ENCODE data around the gene CRTAC1. TPM values are rescaled to one million over a fixed set of nuclear protein-coding genes. Genes with fewer than 3 reads are reported as not detected.
"Not testable (repeated sequence)": the region's sequence is repeated elsewhere in the genome, so short reads cannot be mapped to it uniquely, and the experiment has no call there.

CRTAC1 gene
- total RNA-seq, 1 donor from 2014 or later = 23.9 TPM

DNA sequence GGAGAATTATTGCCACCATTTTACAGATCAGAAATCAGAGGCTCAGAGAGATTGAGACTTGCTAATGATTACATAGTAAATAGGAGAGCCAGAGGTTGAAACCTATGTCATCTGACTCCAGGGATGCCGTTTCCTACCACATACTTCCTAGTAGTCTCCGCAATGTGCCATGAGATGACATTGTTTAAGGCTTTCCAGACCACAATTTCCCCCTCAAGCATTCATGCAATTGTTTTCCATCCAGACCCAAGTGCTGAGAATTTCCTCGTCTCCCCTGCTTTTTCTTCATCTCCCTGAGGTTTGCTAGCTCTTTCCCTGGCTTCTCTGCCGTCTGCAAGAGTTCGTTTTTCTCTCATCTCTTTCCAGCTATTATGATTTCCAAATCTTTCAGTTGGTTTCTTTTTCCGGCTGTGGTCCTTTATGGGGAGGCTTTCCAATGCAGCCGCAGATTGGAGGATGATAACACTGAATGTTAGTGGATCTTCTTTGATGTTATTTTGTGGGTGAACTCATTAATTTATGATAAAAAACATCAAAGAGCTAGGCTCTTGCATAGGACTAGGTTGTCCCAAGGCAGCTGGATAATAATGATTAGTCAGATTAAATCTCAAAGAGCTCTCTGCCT is 187.7 kb downstream of the CRTAC1 start:
- peak; percentile 42 for DNase-seq (ENCODE audit: low read depth)

DNA sequence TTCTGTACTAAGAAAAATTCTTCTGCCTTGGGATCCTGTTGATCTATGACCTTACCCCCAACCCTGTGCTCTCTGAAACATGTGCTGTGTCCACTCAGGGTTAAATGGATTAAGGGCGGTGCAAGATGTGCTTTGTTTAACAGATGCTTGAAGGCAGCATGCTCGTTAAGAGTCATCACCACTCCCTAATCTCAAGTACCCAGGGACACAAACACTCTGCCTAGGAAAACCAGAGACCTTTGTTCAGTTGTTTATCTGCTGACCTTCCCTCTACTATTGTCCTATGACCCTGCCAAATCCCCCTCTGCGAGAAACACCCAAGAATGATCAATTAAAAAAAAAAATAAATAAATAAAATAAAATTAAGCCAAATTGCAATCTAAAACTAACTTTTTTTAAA is 188.3 kb downstream of the CRTAC1 start:
- not testable (repeated sequence) for DNase-seq (ENCODE audit: low read depth)

DNA sequence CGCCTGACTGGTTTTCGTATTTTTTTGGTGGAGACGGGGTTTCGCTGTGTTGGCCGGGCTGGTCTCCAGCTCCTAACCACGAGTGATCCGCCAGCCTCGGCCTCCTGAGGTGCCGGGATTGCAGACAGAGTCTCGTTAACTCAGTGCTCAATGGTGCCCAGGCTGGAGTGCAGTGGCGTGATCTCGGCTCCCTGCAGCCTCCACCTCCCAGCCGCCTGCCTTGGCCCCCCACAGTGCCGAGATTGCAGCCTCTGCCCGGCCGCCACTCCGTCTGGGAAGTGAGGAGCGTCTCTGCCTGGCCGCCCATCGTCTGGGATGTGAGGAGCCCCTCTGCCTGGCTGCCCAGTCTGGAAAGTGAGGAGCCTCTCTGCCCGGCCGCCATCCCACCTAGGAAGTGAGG is 189.3 kb downstream of the CRTAC1 start:
- not testable (repeated sequence) for DNase-seq (ENCODE audit: low read depth)

DNA sequence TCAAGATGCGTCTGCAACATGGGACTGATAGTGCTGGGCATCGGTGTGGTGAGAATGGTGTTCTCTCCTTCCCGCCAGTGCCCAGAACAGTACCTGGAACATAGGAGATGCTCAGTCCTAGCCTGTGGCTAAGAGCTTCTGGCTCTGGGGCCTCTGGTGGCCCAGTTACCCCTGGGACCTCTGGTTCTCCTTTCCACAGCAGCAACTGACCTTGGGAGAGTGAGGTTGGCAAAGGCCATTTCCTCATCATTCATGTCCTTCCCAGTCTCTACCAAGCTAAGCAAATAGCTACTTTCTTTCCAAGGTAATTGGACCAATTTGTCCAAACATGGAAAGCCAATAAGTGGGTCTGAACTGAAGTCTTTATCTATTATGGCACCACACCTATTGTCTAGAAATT is 192.3 kb downstream of the CRTAC1 start:
- no peak for DNase-seq (ENCODE audit: low read depth)

DNA sequence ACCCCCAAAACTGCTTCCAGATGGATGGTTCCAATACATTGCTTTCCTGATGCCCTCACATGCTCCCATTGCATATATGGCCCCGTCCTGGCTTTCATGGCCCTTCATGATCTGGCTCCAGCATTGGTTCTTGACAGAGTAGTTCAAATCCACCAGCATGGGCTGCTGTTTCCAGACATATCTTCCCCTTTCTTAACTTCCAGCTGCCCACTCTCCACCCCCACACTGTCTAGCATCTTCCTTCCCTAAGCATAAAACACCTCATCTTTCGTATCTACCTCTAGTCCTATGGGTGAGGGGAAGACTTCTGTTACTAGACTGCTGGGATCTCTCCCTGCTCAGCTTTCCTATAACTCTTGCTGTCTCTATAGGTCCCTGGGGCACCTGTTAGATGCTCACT is 194.0 kb downstream of the CRTAC1 start:
- DNase-seq (ENCODE audit: low read depth) = no peak

DNA sequence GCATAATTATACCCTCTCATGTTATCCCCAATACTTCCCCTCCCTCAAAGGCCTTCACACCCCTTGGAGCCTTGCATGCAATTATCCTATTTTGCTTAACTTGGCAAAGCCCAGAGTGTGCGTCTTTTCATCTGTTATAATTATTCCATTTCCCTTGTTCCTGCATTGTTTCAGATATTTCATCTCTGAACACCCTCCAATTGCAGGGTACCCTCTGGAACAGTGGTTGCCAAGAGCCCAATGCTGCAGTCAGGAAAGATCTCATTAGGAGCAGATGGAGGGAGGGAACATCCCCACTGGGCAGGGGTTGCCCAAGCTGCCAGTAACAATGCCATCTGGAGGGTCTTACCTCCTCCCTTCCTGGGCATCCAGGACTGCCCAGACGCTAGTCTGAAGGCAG is 199.2 kb downstream of the CRTAC1 start:
- no peak for DNase-seq (ENCODE audit: low read depth)

DNA sequence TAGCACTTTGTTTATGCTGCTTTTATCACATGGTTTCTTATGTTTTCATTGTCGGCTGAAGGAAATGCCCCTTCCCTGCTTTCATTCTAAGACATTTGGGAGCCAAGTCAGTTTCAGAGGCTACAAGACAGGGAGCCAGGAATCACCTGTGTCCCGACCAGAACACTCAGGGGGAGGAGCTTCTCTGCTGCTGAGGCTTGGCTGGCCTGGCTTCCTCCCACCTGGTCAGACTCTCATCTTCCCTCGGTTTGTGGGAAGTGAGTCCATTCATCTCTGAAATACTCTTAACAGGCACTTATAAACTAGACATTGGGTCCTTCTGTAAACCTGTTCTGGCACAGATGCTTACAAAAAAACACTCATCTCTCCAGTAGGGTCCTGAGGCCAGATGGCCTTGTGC is 200.4 kb downstream of the CRTAC1 start:
- no peak for DNase-seq (ENCODE audit: low read depth)

DNA sequence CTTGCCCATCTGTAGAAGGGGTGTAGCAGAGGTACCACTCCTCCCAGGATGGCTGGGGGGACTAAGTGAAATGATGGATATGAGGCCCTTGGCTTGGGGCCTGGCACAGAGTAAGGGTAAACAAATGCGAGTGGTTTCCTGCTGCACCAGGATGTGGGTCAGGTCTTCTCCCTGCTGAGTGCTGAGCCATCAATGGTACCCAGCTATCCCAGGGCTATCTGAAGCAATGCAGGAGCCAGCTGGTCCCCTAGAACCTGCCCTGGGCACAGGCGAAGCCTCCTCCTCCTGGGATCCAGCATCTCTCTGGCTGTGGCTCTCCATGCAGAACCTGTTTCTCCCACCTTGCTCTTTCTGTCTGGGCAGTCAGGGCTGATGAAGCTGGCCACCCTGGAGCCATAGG is 201.7 kb downstream of the CRTAC1 start:
- DNase-seq (ENCODE audit: low read depth) = no peak

DNA sequence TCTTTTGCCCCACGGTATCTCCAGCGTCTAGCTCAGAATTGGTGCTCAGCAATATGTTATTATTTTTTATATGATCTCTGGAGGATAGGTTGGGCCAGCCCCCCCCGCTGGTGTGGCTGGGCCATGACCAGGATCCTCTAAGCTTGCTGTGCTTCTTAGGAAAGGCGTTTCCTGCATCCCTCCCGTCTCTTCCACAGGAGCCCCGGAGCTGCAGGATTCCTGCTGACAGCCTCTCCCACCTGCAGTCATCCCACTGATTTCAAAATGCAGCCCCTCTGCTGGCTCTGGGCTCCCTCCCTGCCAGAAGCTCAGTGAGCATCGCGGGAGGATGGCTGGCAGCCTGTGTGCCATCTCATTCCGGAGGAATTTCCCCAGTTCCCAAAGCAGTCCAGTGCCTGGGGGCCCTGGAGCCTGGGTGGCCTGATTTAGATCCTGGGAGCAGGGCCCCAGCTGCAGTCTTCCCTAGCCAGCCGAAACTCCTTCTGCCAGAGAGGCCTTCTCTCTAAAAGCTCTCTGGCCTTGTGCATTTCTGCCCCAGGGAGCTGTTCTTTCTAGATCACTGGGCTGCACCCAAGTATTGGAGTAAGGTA is 202.6 kb downstream of the CRTAC1 start:
- no peak for DNase-seq (ENCODE audit: low read depth)

DNA sequence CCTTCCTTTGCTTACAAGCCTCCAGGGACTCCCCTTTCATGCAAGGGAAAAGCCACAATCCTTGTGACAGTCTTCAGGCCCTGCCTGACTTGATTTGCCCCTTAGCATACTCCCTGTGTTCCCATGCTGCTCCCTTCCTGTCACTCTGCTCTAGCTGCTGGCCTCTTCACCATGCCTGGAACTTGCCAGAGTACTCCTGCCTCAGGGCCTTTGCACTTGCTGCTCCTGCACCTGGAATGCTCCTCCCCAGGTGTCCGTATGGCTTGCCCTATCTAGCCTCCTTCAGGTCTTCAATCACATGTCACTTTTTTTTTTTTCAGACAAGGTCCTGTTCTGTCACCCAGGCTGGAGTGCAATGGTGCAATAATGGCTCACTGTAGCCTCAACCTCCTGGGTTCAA is 203.5 kb downstream of the CRTAC1 start:
- no peak for DNase-seq (ENCODE audit: low read depth)

DNA sequence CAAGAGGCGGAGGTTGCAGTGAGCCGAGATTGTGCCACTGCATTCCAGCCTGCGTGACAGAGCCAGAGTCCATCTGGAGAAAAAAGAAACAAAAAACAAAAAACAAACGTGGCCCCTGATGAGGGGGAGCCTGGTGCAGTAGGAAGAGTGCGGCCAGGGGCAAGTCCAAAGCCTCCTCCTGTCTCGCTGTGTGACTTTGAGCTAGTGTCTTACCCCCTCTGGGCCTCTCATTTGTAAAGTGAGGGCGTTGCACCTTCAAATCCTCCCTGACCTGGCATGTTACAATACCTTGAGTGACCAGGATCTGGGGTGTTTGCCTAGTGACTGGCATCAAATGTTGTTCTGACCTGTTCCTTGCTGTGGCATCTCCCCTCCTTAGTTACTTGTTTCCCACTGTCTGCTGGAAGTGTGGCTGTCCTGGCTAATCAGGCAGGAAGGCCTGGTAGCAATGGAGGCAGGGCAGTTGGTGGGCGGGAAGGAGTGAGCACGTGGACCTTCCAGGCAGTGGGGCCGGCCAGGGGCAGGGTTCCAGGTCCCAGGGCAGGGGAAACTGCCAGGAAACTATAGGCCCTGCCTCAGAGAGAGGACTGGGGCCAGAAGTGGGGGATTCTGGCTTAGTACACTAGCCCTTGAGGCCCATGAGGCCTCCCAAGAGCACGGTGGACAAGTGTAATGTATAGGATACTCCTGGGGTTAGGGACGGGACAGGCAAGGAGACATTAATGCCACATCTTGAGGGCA is 205.2 kb downstream of the CRTAC1 start:
- no peak for DNase-seq (ENCODE audit: low read depth)

DNA sequence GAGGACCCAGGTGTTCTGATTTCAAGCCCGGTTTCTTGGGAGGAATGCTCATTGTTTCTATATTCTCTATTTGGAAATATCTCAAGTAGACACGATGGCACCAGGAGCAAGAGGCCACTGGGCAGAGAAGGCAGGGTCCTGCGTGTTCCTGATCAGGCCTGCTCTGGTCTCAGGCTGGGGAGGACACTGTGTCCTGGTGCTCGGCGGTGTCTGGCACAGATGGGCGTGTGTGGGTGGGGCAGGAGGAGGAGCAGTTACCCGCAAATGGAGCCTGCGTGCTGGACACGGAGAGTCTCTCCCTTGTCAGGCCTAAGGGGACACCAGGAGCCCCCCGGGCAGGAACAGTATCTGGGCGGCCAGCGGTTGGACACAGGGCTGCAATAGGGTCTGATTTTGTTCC is 206.7 kb downstream of the CRTAC1 start:
- DNase-seq (ENCODE audit: low read depth) = no peak

DNA sequence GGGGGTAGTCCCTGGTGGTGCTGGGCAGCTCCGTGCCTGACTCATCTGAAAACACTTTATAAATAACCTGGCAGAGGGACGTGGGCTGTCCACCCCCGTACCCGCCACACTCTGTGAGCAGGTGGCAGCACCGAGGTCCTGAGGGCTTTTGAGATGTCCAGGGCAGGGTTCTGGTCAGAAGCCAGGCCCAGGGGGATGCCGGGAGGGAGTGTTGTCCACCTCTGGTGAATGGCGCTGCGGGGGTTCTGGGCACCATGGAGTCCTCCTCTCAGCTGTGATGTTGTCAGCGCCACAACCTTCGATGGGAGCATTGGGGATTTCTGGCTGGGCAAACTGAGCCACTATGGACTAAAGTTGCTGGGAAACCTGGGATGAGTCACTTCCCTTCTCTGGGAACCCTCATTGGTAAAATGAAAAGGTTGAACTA is 208.1 kb downstream of the CRTAC1 start:
- peak; percentile 85 for DNase-seq (ENCODE audit: low read depth)

DNA sequence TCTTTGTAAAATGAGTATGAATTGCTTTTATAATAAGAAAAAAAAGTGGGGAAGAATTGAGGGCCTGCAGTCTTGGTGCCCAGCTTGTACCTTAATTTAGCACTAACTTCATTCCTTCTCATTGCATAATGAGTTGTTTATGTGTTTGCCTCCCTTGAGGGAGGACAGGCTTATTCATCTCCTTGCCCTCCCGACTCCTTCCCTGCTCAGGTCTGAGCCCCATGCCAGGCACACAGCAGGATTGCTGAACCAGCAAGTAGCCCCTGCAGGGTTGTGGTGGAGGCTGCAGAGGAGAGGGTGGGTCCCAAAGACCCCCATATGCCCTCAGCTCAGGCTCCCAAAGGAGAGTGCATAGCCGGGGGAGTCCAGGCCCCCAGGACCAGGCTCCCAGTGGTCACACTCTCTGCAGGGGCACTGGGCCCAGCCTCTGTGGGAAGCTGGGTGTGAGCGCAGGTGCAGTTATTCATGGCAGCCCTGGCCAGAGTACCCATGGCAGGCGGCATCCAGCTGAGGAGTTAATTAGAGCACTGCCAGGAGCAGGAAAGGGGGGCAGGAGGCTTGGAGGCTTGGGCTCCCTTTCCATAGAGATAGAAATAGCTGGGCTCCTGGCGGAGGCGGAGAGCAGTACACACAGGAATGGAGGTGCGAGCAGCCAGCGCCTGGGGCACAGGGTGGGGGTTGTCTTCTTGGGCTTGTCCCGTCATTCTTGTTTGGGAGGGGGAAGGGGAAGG is 208.9 kb downstream of the CRTAC1 start:
- peak; percentile 34 for DNase-seq (ENCODE audit: low read depth)

DNA sequence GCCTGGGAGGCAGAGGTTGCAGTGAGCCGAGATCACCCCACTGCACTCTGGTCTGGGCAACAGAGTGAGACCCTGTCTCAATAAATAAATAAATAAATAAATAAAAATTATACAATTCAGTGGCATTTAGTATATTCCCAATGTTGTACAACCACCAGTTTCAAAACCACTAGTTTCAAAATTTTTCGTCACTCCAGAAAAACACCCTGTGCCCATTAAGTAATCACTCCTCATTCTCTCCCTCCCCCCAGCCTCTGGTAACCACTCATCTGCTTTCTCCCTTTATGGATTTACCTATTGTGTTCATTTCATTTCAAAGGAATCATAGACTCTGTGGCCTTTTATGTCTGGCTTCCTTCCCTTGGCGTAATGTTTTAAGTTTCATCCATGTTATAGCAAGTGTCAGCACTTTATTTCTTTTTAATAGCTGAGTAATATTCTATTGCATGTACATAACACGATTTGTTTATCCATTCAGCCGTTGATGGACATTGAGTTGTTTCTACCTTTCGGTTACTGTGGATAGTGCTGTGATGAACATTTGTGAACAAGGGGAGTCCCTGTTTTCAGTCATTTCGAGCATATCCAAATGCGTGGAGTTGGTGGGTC is 210.2 kb downstream of the CRTAC1 start:
- DNase-seq (ENCODE audit: low read depth) = no peak

DNA sequence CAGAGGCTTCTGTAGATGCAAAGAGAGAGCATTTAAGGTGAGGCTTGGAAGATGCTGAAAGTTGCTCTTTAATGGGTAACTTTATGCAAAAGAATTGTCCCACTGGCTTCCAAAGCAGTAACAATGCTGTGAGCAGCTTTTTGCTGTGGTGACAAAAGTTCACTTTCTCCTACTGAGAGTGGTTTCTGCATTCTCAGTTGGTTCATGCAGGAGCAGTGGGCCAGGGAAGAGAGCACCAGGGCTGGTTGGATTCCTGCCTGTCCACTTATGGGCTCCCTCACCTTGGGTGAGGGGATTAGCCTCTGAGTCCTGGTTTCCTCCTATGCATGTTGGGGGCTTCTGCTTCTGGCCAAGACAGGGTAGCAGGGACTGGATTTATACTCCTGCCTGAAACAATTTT is 211.8 kb downstream of the CRTAC1 start:
- DNase-seq (ENCODE audit: low read depth) = no peak

DNA sequence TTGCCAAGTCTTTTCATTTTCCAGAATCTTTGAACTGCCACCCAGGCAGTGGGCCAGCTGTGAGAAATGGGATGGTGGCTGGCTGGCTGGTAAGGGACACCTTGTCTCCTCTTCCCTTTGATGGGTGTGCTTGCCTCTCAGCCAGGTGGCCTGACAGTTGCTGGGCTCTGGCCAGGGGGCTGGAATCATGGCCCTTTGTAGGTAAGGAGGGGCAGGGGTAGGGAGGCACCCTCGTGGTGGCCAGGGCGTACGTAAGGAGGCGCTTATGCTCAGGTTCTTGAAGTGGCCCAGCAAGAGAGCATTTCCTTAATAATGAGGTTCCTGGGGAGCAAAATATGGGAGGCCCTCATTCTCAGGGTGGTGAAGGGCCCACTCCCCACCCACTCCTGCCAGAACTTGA is 213.8 kb downstream of the CRTAC1 start:
- no peak for DNase-seq (ENCODE audit: low read depth)

Other genes starting within 250 kb of the CRTAC1 start
- 0.05 and 0.35 TPM in 2 replicates for gene GOLGA7B, start 180.8 kb downstream of the CRTAC1 start, total RNA-seq
- 18.4 and 24.3 TPM in 2 replicates for gene R3HCC1L, start 104.0 kb upstream of the CRTAC1 start, total RNA-seq
- 20.1 and 24.3 TPM in 2 replicates for gene LOXL4, start 237.6 kb upstream of the CRTAC1 start, total RNA-seq